ENCODE data around the gene ZYG11A.

ZYG11A gene

GRCh38 chr1:52919051-52919722 lies 76.6 kb downstream of the ZYG11A start:
- no peak for FAIRE-seq

GRCh38 chr1:52919723-52920483 lies 77.3 kb downstream of the ZYG11A start:
- FAIRE-seq = no peak

GRCh38 chr1:52920791-52921291 lies 78.3 kb downstream of the ZYG11A start:
- FAIRE-seq = no peak

GRCh38 chr1:52925571-52926005 lies 83.0 kb downstream of the ZYG11A start:
- FAIRE-seq = no peak

GRCh38 chr1:52926864-52927211 lies 84.3 kb downstream of the ZYG11A start:
- no peak for FAIRE-seq

- no peak for FAIRE-seq
These were observed 84.9 kb downstream of the ZYG11A start, which contains the start of gene SCP2 for GRCh38 chr1:52927212-52928014. Gene SCP2 (plus strand): TSS chr1:52927276. CDS start chr1:52927397, 121 bp downstream.

- FAIRE-seq = no peak
These were observed 85.5 kb downstream of the ZYG11A start for GRCh38 chr1:52928015-52928404.

- no peak for FAIRE-seq
These were observed 86.5 kb downstream of the ZYG11A start for GRCh38 chr1:52929019-52929418.

GRCh38 chr1:52937433-52938182 lies 95.0 kb downstream of the ZYG11A start:
- no peak for FAIRE-seq

GRCh38 chr1:52938183-52938451 lies 95.6 kb downstream of the ZYG11A start:
- no peak for FAIRE-seq

- no peak for FAIRE-seq
These were observed 101.4 kb downstream of the ZYG11A start for GRCh38 chr1:52943876-52944416.

GRCh38 chr1:52944566-52944965 lies 102.0 kb downstream of the ZYG11A start:
- FAIRE-seq = no peak
